ENCODE measurements around the gene UBE2H.

Gene UBE2H

DNA sequence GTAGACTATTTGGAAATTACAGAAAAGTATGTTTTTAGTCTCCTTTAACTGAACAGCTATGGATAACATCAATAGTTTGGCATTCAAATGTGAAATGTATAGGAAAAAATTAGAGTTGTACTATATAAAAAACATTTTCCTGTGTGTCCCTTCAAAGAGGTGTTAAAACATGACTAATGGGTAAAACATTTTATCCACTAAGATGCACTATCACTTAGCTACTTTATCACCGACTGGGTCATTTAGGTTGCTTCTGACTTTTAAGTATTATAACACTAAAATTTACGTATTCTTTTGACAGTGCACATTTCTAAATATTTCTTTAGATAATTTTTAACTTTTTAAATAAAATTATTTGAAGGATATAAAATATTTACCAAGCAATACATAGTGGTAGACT, 77.6 kb downstream of the UBE2H start:
- H3K9ac ChIP-seq (ENCODE audit: low read length), result no peak overlapping the region
- H4K20me1 ChIP-seq (ENCODE audit: insufficient read depth, low read length), result peaks cover 13% of the 10 kb centered on the region; the same call in 1 of the 2 replicates
- H3K27ac ChIP-seq (ENCODE audit: low read length), result no peak overlapping the region
- no peak overlapping the region for H3K4me2 ChIP-seq (ENCODE audit: low read length)
- no peaks in the 10 kb centered on the region for H3K36me3 ChIP-seq (replicated peaks; ENCODE audit: low read depth, low read length)
- no peaks in the 10 kb centered on the region for H3K9me3 ChIP-seq (ENCODE audit: insufficient read depth, low read length)
- no peaks in the 10 kb centered on the region for H3K4me1 ChIP-seq (ENCODE audit: low read length)
- TF ChIP-seq EZH2phosphoT487 (IDR thresholded peaks at IDR 0.05; ENCODE audit: low read depth), result no peak
- TF ChIP-seq, protein P1, sequence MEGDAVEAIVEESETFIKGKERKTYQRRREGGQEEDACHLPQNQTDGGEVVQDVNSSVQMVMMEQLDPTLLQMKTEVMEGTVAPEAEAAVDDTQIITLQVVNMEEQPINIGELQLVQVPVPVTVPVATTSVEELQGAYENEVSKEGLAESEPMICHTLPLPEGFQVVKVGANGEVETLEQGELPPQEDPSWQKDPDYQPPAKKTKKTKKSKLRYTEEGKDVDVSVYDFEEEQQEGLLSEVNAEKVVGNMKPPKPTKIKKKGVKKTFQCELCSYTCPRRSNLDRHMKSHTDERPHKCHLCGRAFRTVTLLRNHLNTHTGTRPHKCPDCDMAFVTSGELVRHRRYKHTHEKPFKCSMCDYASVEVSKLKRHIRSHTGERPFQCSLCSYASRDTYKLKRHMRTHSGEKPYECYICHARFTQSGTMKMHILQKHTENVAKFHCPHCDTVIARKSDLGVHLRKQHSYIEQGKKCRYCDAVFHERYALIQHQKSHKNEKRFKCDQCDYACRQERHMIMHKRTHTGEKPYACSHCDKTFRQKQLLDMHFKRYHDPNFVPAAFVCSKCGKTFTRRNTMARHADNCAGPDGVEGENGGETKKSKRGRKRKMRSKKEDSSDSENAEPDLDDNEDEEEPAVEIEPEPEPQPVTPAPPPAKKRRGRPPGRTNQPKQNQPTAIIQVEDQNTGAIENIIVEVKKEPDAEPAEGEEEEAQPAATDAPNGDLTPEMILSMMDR (IDR thresholded peaks at IDR 0.05; ENCODE audit: low read depth, low read length), result no peak
- H3K4me3 ChIP-seq (ENCODE audit: low read length), result no peak overlapping the region
- H3K27me3 ChIP-seq (ENCODE audit: low read depth, low read length), result no peaks in the 10 kb centered on the region
- no peaks in the 10 kb centered on the region for H3K79me2 ChIP-seq (ENCODE audit: low read length)
- no peak overlapping the region for H2AFZ ChIP-seq (ENCODE audit: low read depth, low read length)

DNA sequence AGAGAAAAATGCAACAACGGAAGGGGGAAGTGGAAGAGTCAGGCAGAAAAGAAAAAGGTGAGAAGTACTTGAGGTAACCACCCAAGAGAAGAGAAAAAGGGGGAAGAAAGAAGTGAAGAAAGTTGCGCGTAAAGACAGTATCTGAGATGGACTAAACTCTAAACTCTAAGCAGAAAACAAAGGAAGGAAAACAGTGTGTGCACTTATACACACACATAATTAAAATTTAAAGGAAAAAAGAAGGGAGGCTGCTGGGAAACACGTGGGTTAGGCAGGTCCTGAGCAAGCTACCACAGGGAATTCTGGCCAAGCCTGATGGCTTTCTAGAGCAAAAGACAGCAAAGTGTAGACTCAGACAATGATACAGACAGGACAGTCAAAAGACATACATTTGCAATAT, 78.0 kb downstream of the UBE2H start:
- H3K27me3 ChIP-seq (ENCODE audit: low read depth, low read length), result no peaks in the 10 kb centered on the region
- peaks cover 13% of the 10 kb centered on the region; the same call in 1 of the 2 replicates for H4K20me1 ChIP-seq (ENCODE audit: insufficient read depth, low read length)
- no peak overlapping the region for H3K4me3 ChIP-seq (ENCODE audit: low read length)
- H3K4me1 ChIP-seq (ENCODE audit: low read length), result no peaks in the 10 kb centered on the region
- no peak overlapping the region for H3K9ac ChIP-seq (ENCODE audit: low read length)
- H3K36me3 ChIP-seq (replicated peaks; ENCODE audit: low read depth, low read length), result no peaks in the 10 kb centered on the region
- H3K27ac ChIP-seq (ENCODE audit: low read length), result no peak overlapping the region
- TF ChIP-seq EZH2phosphoT487 (IDR thresholded peaks at IDR 0.05; ENCODE audit: low read depth), result no peak
- TF ChIP-seq, protein P1 (IDR thresholded peaks at IDR 0.05; ENCODE audit: low read depth, low read length), result no peak
- no peaks in the 10 kb centered on the region for H3K9me3 ChIP-seq (ENCODE audit: insufficient read depth, low read length)
- H3K79me2 ChIP-seq (ENCODE audit: low read length), result no peaks in the 10 kb centered on the region
- no peak overlapping the region for H3K4me2 ChIP-seq (ENCODE audit: low read length)
- no peak overlapping the region for H2AFZ ChIP-seq (ENCODE audit: low read depth, low read length)

DNA sequence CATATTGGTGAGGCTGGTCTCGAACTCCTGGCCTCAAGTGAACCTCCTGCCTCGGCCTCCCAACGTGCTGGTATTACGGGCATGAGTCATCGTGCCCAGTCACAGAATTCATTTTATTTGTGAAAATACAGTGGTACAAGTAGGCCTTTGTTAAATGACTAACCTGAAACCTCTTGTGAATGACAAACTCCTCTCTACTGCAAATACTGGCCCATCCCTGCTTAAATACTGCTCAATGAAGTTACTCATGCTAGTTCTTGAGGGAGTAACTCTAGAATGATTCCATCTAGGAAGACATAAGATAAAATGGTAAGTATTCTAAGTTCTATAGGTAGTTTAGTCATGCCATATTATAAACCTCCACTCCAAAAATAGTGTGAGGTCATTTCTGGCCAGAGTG, 80.7 kb downstream of the UBE2H start:
- H3K27me3 ChIP-seq (ENCODE audit: low read depth, low read length), result no peaks in the 10 kb centered on the region
- no peak for TF ChIP-seq EZH2phosphoT487 (IDR thresholded peaks at IDR 0.05; ENCODE audit: low read depth)
- H3K4me2 ChIP-seq (ENCODE audit: low read length), result no peak overlapping the region
- no peak overlapping the region for H2AFZ ChIP-seq (ENCODE audit: low read depth, low read length)
- H3K4me3 ChIP-seq (ENCODE audit: low read length), result no peak overlapping the region
- H3K9ac ChIP-seq (ENCODE audit: low read length), result no peak overlapping the region
- no peak overlapping the region for H3K27ac ChIP-seq (ENCODE audit: low read length)
- H3K4me1 ChIP-seq (ENCODE audit: low read length), result no peaks in the 10 kb centered on the region
- peaks cover 15% of the 10 kb centered on the region; the same call in 1 of the 2 replicates for H4K20me1 ChIP-seq (ENCODE audit: insufficient read depth, low read length)
- H3K9me3 ChIP-seq (ENCODE audit: insufficient read depth, low read length), result no peaks in the 10 kb centered on the region
- no peaks in the 10 kb centered on the region for H3K79me2 ChIP-seq (ENCODE audit: low read length)
- H3K36me3 ChIP-seq (replicated peaks; ENCODE audit: low read depth, low read length), result no peaks in the 10 kb centered on the region

DNA sequence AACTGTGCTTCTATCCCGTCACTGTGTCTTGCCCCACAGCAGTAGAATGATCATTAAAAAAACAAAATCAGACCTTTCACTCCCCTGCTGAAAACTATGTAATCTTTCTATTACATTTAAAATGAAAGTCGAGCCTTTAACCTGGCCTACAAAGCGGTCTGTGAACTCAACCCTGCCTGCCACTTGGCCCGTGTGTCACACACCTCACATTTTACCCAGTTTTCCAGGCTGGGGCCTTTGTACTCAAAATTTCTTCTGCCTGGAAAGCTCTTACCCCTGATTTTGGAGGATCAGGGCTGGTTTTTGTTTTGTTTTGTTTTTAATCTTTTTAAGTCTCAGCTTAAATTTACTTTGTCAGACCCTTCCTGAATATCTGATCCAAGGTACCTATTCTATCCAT, 82.1 kb downstream of the UBE2H start:
- H4K20me1 ChIP-seq (ENCODE audit: insufficient read depth, low read length), result peaks cover 16% of the 10 kb centered on the region; the same call in 1 of the 2 replicates
- no peaks in the 10 kb centered on the region for H3K4me1 ChIP-seq (ENCODE audit: low read length)
- H3K79me2 ChIP-seq (ENCODE audit: low read length), result 0 out of 2 replicates have a peak, but pooled peaks cover 2% of the 10 kb centered on the region
- no peak overlapping the region for H3K4me2 ChIP-seq (ENCODE audit: low read length)
- TF ChIP-seq, protein P1 (IDR thresholded peaks at IDR 0.05; ENCODE audit: low read depth, low read length), result no peak
- TF ChIP-seq EZH2phosphoT487 (IDR thresholded peaks at IDR 0.05; ENCODE audit: low read depth), result no peak
- H3K27me3 ChIP-seq (ENCODE audit: low read depth, low read length), result no peaks in the 10 kb centered on the region
- no peak overlapping the region for H3K9ac ChIP-seq (ENCODE audit: low read length)
- H2AFZ ChIP-seq (ENCODE audit: low read depth, low read length), result no peak overlapping the region
- no peak overlapping the region for H3K27ac ChIP-seq (ENCODE audit: low read length)
- H3K36me3 ChIP-seq (replicated peaks; ENCODE audit: low read depth, low read length), result no peaks in the 10 kb centered on the region
- H3K9me3 ChIP-seq (ENCODE audit: insufficient read depth, low read length), result no peaks in the 10 kb centered on the region
- H3K4me3 ChIP-seq (ENCODE audit: low read length), result no peak overlapping the region
